Chondrocyte (in vitro differentiated cells): ENCODE results near the gene DPH5. TPM values are rescaled to one million over a fixed set of nuclear protein-coding genes. Genes with fewer than 3 reads are reported as not detected.
"Not testable (repeated sequence)": the region's sequence is repeated elsewhere in the genome, so short reads cannot be mapped to it uniquely, and the experiment has no call there.

Experiments
- DNase-seq: peaks from one replicate; pipeline ENCODE4 v3.0.0; 2021; ENCODE audit warnings: mixed read lengths, low spot score
- H3K27ac Mint-ChIP-seq: one replicate; pipeline ENCODE4 v1.8.0; 2021; ENCODE audit warnings: mild to moderate bottlenecking, moderate library complexity, mixed read lengths; ENCODE audit not compliant: unreplicated experiment
- H3K27me3 Mint-ChIP-seq: 2 replicates; pipeline ENCODE4 v1.8.0; 2021; ENCODE audit warnings: low read depth, mixed read lengths
- H3K36me3 Mint-ChIP-seq: 2 replicates; pipeline ENCODE4 v1.8.0; 2021; ENCODE audit warnings: low read depth, mixed read lengths
- H3K4me1 Mint-ChIP-seq: 2 replicates; pipeline ENCODE4 v1.8.0; 2021; ENCODE audit warnings: low read depth, mild to moderate bottlenecking, mixed read lengths
- H3K4me3 Mint-ChIP-seq: one replicate; pipeline ENCODE4 v1.8.0; 2021; ENCODE audit warnings: mild to moderate bottlenecking, moderate library complexity, mixed read lengths; ENCODE audit not compliant: unreplicated experiment
- H3K9me3 Mint-ChIP-seq: 2 replicates; pipeline ENCODE4 v1.8.0; 2021; ENCODE audit warnings: low read depth, mixed read lengths
- total RNA-seq: library from RNA; stranded (reverse); gene quantifications from 3 replicates; pipeline ENCODE4 v1.2.1, GENCODE V29; 2021
- TF ChIP-seq, protein P1 (sequence below): fragments of 200-600 bp; sonication (generic); IDR thresholded peaks from 2 replicates; pipeline ENCODE4 v1.5.0; 2021; ENCODE audit warnings: antibody characterized with exemption, mild to moderate bottlenecking, moderate library complexity

Gene DPH5
- total RNA-seq, 1 donor from 2014 or later = 30.5 TPM

DNA sequence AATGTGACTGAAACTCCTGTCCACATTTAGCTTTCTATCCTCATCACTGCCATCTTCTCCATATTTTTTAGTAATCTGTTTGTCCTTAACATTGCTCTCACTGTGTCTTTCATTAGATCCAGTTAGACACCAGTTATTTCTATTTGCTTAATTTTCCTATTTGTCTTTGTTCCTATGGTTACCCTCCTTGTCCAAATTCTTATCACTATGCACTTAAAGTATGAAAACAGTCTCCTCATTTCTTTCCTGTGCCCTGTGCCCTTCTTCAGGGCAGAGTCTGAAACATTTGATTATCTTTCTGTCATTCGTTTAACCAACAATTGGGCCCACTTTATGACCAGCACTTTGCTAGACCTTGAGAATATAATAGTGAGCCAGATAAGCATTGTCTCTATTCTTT lies 65.5 kb downstream of the DPH5 start:
- Mint-ChIP-seq H3K4me3 (no peak overlapping the region), H3K4me1 (peaks cover 3% of the 10 kb centered on the region), H3K27me3 (no peaks in the 10 kb centered on the region), H3K9me3 (no peaks in the 10 kb centered on the region), H3K27ac (no peak overlapping the region), H3K36me3 (peaks cover 15% of the 10 kb centered on the region)
- TF ChIP-seq, protein P1, sequence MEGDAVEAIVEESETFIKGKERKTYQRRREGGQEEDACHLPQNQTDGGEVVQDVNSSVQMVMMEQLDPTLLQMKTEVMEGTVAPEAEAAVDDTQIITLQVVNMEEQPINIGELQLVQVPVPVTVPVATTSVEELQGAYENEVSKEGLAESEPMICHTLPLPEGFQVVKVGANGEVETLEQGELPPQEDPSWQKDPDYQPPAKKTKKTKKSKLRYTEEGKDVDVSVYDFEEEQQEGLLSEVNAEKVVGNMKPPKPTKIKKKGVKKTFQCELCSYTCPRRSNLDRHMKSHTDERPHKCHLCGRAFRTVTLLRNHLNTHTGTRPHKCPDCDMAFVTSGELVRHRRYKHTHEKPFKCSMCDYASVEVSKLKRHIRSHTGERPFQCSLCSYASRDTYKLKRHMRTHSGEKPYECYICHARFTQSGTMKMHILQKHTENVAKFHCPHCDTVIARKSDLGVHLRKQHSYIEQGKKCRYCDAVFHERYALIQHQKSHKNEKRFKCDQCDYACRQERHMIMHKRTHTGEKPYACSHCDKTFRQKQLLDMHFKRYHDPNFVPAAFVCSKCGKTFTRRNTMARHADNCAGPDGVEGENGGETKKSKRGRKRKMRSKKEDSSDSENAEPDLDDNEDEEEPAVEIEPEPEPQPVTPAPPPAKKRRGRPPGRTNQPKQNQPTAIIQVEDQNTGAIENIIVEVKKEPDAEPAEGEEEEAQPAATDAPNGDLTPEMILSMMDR = no peak
- no peak for DNase-seq

DNA sequence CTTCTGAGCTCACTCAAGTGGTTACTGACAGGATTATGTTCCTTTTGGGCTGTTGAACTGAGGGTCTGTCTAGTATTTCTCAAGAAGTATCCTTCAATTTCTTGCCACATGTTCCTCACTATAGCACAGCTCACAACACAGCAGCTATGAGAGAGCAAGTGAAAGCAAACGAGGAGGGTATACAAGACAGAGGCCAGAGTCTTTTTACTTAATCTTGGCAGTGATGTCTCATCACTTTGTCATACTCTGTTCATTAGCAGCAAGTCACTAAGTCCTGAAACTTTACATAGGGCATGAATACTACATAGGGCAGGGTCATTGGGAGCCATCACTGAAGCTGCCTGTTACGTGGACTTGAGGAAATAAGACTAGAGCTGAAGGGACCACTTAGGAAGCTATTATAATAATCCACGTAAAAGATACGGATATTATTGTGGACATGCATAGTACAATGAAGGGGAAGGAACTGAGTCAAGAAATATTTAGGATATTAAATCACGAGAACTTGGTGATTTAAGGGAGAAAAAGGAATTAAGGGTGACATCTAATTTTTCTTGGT lies 66.0 kb downstream of the DPH5 start:
- no peaks in the 10 kb centered on the region for H3K27me3 Mint-ChIP-seq
- H3K9me3 Mint-ChIP-seq = no peaks in the 10 kb centered on the region
- no peak overlapping the region for H3K4me3 Mint-ChIP-seq
- H3K27ac Mint-ChIP-seq = no peak overlapping the region
- H3K36me3 Mint-ChIP-seq = peaks cover 14% of the 10 kb centered on the region
- DNase-seq = no peak
- peaks cover 3% of the 10 kb centered on the region for H3K4me1 Mint-ChIP-seq
- TF ChIP-seq, protein P1 = no peak

DNA sequence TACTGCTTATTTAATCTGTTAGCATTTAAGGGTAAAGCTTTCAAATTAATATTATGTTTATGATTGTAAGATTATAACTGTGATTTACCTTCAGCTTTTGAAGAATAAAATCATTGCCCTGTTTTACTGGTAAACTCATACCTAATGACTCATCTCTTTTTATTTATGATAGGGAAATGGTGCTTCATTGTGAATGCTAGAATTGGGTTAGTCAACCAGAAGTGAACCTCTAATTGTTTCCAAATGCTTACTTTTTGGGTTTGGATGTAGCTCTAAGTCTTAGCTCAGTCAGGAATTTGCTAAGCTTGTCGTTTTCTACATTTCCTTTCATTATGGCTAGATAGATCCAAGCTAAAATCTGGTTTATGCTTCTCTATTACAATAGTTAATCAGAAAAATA lies 70.3 kb downstream of the DPH5 start:
- DNase-seq = no peak
- Mint-ChIP-seq H3K9me3 (no peaks in the 10 kb centered on the region), H3K27ac (no peak overlapping the region), H3K36me3 (peaks cover 15% of the 10 kb centered on the region), H3K27me3 (no peaks in the 10 kb centered on the region), H3K4me1 (peaks cover 12% of the 10 kb centered on the region), H3K4me3 (no peak overlapping the region)
- TF ChIP-seq, protein P1 = no peak

DNA sequence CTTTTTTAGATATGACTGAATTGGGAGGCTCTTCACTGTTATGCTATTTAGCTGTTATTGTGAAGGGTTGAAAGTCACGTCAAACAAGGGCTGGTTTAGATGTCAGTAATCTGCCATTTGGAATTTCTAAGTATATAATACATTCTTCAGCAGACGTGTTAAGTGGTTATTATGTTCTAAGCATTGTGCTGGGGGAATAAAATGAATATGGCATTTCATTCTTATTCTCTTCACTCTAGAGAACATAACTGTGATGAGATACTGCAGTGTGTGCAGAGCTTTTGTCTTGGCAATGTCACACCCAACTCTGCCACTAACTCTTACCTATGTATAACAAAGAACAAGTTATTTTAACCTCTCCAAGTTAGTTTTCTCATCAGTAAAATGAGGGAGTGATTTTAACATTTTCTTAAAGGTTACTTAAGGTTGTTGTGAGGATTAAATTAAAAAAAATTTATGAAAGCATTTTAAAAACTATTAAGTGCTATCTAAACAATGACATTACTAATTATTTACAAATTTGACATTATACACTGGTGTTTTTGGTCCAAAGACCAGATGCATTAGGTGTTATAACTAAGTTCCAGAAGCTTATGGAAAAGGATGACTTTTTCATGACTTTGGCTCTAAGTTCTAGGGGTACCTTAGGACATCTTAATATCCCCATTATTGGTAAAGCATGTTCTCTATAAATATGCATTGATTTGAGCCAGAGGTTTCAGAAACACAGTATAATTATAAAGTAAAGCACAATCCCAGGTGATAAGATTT lies 71.4 kb downstream of the DPH5 start:
- Mint-ChIP-seq H3K27me3 (no peaks in the 10 kb centered on the region), H3K27ac (no peak overlapping the region), H3K9me3 (no peaks in the 10 kb centered on the region), H3K4me1 (peaks cover 20% of the 10 kb centered on the region), H3K36me3 (peaks cover 12% of the 10 kb centered on the region), H3K4me3 (no peak overlapping the region)
- TF ChIP-seq, protein P1 = no peak
- DNase-seq = no peak

DNA sequence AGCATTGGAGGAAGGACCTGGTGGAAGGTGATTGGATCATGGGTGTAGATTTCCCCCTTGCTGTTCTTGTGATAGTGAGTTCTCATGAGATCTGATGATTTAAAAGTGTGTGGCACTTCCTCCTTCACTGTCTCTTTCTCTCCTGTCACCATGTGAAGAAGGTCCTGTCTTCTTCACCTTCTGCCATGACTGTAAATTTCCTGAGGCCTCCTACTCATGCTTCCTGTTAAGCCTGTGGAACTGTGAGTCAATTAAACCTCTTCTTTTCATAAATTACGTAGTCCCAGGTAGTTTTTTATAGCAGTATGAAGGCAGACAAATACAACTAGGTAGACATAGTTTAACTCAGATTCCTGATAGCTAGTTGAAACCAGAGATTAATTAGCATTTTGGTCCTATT lies 72.6 kb downstream of the DPH5 start:
- Mint-ChIP-seq H3K4me1 (peaks cover 21% of the 10 kb centered on the region), H3K36me3 (peaks cover 15% of the 10 kb centered on the region)
- not testable (repeated sequence) for H3K4me3 Mint-ChIP-seq, H3K27me3 Mint-ChIP-seq, H3K9me3 Mint-ChIP-seq, H3K27ac Mint-ChIP-seq, DNase-seq
